Stimulated activated CD8-positive, alpha-beta memory T cell treated with anti-CD3 and anti-CD28 coated beads, Interleukin-15, amount 100 ng/mL, for 4 hours (primary cell): ENCODE data around the gene ZPR1.
"Not testable (repeated sequence)": the region's sequence is repeated elsewhere in the genome, so short reads cannot be mapped to it uniquely, and the experiment has no call there.

ENCODE experiments used
- DNase-seq, 2 donors: peaks; one replicate each; pipeline ENCODE4 v3.0.0-alpha.2; 2020; ENCODE audit warnings: low read depth in 2 of 2

Gene ZPR1

DNA sequence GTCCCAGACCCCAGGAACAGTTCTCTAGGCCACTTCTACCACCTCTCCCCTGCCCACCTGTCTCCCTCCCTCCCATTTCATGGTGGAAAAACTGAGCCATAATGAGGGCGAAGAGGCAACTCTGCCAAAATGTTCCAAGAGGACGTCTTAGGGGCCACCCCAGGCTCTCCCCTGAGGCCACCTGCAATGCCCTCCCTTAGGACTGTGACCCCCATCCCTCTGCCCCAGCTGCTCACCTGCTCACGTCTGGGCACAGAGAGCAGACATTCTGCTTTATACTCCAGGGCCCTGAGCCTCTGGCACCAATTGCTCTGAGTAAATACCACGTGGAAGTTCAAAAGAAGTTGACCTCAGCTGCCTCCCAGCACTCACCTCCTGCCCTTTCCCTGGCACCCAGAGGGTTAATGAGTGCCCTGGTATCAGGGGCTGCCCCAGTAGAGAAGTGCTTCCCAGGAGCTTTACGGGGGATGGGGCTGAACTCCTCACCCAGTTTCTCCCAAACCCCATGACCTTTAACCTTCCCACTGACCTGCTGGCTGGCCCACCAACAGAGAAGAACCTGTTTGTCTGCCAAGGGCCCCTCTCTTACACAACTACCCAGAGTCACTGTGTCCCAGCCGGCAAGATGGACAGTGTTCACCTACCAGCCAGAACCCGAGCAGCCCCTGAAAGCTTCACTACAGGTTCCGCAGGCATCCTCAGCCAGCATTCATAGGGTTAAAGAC lies 4.5 kb upstream of the ZPR1 start:
- no peak for DNase-seq

DNA sequence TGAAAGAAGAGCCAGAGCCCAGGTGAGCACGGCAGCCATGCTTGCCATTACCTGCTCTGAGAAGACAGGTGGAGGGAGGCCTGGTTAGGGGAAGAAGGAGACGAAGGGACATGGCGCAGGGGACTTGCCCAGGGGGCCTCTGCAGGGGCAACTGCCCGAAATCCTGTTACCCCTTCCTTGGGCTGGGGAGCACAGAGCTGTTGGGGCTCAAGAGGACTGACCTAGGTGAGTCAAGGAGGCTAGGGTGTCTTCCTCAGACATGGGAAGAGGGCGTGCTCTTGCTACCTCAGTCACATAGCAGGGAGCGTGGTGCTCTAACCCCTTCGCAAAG lies 4.0 kb upstream of the ZPR1 start, which contains the start of gene APOA5:
TSS of gene APOA5 (minus strand) at position 67 of the 331 bp plus-strand sequence. CDS start at position 48, 19 bp downstream.
- DNase-seq, result no peak

DNA sequence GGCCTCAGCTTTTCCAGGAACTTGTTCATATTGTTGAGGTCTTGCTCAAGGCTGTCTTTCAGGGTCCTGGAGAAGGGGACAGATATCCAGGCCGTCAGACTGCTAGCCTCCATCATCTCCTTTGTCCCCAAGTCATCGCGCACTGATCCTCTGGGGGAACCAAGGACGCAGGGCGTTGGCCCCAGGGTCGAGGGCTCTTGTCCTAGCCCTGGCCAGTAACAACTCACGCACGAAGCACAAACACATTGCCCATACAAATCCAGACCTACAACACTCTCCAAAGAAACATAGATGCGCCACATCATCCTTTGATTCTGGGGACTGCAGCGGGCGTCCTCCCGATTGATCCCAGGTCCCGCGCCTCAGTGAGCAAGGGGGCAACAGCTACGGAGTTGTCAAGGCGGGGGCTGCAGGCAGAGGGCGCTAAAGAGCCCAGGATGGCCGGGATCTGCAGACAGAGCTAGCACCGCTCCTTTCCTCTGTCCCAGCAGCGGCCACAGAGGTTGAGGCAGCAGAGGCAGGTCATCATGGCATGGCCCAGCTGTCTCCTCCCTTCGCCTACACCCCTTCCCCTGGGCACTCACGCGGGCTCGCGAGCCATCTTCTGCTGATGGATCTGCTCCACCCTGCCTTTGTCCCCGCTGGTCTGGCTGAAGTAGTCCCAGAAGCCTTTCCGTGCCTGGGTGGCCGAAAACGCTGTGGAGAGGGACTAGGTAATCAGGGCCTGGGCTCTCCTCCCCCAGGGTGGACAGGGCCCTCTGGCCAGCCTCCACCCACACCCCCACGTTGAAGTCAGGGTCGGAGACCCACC lies 3.4 kb upstream of the ZPR1 start:
- peak; percentile 36 to 43 for DNase-seq

DNA sequence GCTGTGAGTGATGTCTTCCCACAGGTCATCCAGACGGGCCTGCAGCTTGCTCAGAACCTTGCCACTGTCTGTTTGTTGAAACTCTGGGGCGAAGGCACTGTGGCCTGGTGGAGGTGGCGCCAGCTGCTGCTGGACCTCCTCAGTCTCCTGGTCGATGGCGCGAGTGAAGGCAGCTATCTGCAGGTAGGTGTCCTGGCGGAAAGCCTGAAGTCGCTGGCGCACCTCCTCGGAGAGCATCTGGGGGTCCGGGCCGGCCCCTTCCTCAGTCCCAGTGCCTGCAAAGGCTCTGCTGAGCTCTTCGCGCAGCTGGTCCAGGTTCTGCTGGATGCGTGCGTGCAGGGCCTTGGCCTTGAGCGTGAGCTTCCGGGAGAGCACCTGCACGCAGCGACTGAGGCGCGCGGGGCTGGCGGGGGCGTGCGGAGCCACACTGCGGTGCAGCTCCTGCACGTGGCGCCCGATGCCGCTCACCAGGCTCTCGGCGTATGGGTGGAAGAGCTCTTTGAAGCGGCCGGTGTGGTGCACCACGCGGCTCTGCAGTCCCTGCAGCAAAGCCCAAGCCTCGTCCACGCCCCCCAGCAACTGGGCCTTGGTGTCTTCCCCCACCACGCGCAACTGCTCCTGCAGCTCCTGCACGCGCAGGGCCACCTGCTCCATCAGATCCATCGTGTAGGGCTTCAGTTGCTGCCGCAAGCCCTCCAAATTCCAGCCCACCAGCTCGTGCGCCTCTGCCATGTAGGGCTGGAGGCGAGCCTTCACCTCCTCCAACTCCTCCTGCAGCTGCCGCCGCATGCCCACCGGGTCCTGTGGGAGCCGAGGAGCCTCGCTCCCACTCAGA lies 2.6 kb upstream of the ZPR1 start:
- DNase-seq, result no peak

DNA sequence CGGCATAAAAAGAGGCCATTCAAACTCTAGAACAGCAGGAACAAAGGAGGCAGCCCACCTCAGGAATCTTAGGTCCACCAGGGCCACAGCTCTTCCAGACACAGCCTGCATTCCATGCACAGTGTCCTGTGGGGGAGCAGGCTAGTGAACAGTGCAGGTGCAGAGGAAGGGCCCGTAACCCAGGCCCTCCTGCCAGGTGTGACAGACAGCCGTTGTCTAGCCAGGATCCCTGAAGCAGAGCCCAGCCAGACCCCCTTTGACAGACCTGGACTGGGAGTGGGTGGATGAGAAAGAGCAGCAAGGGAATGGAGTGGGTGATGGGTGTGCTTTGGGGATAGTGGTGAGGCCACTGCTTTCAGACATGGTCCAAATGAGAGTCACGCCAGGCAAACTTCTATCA lies 1.2 kb upstream of the ZPR1 start:
- DNase-seq, result no peak

DNA sequence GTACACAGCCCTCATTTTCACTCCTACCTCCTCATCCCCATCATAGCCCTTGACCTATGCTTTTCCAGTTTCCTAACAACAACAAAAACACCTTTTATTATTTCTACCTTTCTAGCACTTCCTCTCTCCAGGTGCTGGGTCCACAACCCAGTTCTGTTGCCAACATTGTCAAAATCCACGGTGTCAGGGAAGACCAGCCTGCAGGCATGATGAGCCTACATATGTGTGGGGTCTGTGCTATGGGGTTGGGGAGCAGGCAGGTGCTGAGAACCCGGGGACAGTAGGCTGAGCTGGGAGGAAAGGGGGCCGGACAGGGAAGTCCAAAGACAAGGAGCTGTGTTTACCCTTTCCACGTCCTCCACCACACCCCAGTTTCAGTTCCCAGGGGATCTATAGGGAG lies 711 bp upstream of the ZPR1 start:
- no peak for DNase-seq

DNA sequence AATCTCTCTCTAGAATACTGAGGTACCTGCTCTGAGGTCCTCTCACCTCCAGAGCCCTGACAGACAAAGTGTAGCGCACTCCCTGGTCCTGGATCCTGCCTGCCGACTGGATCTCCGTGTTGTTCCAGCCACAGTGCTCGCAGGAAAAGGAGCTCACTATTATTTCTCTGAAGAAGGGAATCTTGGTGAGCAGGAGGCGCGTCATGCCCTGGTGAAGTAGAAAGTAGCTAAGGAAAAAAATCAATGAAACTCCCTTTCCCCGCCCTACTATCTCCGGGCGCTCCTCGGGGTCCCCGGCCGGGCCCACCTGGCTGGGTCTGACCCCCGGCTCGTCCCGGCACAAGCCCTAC lies 412 bp downstream of the ZPR1 start:
- no peak for DNase-seq

DNA sequence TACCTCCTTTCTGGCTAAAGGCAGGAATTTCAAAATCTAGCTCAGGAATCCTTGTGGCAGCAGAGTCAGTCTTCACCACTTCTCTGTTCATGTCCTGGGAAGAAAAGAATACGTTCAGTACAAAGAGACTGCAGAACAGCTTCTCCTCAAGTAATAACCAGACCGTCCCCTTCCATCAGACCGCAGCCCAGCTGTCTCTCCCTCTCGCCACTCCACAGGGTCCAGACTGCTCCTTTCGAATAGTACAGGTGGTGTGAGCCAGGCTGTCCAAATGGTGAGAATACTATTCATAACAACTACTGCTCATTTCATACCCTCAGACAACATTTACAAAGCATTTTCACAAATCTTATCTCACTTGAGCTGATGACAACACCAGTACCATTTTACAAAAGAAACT lies 857 bp downstream of the ZPR1 start:
- no peak for DNase-seq

DNA sequence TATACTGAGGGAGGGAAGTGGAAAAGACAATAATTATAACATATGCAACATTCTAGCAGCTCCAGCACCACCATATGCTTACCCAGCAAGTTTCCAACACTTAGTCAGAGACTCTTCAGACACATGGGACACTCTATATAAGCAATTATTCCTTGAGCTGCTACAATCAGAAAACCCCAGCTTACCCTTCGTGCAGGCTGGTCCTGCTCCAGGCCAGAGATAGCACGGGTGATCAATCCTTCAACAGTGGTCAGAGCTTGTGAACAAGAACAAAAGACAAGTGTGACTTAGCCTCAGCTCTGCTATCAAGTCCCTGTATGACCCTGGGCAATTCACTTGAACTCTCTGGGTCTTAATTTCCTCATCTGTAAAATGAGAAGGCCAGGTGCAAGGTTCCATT lies 1.5 kb downstream of the ZPR1 start:
- DNase-seq, result no peak

DNA sequence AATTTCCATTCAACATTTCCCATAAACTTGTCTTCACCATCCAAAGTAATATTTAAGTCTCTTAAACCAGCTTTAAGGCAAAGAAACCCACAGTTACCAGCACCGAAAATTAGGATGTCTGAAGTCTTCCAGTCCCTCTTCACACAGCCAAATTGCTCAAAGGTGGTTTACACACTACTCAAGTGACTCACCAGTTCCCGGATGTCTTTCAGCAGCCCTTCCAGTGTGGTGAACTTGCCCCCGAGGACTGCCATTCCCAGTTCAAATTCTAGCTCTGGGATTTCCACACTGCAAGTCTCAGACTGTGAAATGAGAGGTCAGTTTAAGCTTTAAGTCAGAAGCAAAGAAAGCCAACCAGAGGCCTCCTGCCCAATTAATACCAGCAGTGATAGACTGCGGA lies 5.1 kb downstream of the ZPR1 start:
- no peak for DNase-seq

DNA sequence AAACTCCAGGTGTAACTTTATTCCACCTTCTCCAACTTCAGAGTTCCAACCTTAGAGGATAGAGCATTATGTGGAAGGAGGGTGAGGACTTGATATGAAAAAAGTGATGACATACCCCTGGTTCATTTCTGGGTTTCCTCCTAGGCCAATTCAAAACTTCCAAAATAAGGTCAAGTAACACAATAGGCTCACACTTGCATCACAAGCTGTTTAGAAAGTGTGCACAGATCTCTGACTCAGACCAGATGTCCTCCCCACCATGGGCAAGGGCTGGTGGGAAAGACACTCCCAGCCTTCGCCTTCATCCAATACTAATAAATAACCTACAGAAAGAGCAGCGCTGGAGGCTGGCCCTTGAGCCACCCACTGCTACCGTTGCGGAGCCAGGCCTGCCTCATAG lies 9.3 kb downstream of the ZPR1 start:
- no peak for DNase-seq

DNA sequence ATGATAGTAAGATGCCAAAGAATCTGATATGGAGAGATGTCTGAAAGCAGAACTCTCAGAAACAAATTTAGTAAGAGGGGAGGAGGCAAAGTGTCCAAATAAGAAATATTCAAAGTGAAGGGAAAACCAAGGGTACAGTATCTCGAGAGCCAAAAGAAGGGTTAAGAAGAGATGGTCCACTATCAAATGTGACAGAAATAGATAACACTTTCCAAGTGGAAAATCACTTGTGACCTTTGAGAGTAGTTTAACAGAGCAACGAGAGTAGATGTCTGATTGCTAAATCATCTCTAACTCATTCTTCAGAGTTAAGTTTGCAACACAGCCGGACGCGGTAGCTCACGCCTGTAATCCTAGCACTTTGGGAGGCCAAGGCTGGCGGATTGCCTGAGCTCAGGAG lies 10.8 kb downstream of the ZPR1 start:
- no peak for DNase-seq

DNA sequence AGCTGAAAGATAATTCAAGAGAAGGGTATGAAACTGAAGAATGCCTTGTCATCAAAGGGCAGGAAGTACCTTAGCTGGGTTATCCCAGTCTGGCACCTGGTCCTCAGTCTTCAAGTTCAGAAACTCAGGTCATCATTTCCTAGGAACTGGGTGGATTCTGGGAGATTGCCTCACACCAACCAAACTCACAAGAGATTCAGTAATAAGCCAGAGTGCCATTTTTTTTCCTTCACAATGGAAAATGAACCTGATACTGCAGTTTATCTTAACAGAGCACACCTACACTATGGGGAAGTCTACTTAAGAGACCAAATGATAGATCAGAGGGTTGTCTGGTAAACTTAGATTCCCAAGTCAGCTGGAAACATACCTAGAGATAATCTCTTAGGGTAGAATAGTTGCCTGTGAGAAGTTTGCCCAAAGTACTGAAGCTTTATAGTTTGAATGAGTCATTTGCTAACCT lies 11.3 kb downstream of the ZPR1 start:
- no peak for DNase-seq

DNA sequence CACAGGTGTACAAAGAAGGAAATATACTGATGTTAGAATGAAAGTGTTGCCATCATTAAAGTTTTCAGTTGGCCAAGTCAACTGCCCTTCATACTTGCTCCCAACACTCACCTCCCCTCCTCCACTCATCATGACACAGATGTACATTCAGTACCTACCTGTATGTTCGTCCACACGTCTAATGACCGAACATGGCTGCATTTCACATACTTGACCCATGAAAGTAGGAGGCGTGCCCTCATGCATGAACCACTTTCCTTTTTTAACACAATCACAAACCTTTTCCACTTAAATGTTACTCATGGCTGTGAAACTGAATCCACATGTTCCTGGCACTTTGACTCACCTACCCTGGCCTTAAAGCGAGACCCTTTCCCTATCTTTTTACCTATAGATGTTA lies 11.8 kb downstream of the ZPR1 start:
- DNase-seq, result no peak

DNA sequence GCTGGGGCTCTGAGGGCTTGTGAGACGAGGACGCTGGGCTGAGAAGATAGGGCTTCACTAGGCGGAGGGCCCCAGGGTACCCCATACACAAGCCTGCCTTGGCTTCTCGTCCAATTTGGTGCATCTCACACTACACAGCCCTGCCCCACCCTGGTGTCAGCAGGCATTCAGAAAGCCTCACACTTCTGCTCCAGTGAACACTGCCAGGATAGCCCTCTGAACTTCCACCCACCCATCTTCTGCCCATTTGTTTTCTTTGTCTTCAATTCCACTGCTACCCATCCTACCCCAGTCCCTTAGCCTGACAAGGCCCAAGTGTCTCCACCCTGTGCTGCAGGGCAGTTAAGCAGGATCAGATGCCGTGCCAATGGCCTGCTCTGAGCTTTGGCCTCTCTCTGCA lies 13.2 kb downstream of the ZPR1 start:
- no peak for DNase-seq

DNA sequence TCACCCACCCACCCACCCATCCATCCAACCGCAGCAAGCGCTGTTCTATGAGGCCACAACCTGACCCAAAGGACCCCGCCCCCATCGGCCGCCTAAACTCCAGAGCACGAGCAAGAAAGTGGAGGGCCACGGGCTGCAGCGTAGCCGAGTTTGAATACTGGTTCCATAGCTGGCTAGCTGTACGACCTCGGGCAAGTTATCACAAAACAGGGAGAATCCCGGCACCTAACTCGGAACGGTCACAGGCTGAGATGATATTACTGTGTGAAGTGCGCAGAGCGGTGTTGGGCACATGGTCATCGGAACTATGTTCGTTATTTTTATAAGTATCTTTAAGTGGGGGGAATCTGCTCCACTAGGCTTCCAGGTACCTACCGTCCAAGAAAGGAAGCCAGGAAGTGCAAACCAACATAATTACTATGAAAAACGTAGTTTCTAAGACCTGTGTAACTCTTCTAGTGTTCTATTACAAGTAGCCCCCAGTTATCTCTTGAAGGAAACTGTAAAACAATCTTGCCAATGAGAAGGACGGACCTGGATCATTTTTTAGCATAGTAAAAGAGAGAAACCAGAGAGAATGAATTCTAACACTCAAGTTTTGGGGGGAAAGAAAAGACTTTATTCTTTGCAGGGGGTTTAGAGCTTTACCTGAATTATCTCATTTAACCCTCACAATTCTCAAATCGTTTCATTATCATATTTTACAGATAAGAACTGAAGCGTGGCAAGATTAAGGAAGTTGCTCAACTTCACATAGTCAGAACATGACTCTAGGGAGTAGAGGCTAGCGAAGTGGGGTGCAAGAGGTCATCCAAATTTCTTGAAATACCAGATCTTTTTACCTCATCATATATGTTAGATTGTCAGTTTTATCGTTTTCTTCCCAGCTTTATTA lies 14.4 kb downstream of the ZPR1 start:
- DNase-seq, result no peak

DNA sequence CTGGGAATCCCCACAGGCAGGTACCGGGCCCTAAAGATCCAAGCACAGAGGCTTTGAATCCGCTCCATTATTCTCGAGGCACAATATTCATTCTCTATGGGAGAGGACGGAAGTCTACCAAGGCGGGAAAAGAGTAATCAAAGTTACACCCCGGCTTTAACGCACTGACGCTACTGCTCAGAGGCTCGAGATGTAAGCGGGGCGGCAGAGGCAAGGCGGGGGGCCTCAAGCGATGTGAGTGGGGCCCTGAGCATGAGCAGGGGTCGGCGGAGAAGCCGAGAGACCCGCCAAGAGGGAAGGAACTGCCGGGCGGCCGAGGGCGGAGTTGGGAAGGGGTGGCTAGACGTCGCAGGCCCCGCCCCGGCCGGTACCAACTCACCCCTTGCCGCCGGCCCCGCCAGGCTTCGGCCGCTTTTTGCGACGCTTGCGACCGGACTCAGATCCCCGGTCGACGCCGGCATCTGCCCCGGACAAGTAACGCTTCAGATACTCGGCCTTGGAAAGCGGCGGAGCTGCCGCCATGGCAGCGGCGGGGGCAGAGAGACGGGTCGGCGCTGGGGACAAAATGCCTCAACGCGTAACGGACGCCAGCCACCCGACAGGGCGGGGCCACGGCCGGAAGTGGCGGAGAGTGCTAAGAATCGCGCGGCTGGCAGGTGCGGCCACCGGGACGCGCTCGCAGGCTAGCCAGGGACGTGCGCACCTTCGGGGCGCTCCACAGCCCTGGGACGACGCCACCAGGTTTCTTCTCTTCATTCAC lies 15.2 kb downstream of the ZPR1 start, which contains the start of gene BUD13:
TSS of gene BUD13 (minus strand) at position 545 of the 760 bp plus-strand sequence. CDS start at position 522, 23 bp downstream.
- peak; percentile 82 to 88 for DNase-seq

DNA sequence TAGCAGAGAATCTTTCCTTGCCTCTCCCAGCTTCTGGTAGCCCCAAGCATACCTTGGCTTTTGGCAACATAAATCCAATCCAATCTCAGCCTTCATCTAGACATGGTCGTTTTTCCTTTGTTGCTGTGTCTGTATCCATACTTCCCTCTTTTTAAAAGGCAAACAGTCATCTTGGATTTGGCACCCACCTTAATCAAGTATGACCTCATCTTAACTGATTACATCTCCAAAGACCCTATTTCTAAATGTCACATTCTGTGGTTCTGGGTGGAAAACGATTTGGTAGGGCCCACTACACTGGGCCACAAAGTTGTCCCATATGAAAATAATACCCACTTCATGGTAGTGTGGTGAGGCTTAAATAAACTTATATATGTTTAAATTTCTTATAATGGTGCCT lies 15.9 kb downstream of the ZPR1 start:
- no peak for DNase-seq

DNA sequence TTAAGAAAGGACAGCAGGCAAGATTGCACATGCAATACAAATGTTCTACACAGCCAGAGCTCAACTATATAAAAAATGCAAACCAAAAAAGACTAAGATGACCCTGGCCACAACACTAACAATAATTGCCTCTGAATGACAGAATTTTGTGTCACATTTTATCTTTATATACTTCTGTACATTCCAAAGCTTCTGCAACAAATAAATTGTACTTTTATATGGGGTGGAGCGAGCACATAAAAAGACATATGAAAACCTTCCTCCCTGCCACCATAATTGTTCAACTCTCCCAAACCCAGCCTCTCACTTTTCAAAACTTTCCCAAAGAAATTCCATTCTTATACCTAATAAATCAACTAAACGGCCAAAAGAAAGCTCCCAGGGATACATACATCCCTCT lies 25.7 kb downstream of the ZPR1 start:
- no peak for DNase-seq

DNA sequence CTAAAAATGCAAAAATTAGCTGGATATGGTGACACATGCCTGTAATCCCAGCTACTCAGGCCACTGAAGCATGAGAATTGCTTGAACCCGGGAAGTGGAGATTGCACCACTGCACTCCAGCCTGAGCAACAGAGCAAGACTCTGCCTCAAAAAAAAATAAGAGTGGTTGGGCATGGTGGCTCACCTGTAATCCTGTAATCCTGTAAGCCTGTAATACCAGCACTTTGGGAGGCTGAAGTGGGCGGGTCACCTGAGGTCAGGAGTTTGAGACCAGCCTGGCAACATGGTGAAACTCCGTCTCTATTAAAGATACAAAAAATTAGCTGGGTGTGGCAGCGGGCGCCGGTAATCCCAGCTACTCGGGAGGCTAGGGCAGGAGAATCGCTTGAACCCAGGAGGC lies 31.8 kb downstream of the ZPR1 start:
- DNase-seq, result not testable (repeated sequence)
